ENCODE measurements around the gene BNIP5. TPM values are rescaled to one million over a fixed set of nuclear protein-coding genes. Genes with fewer than 3 reads are reported as not detected.

The BNIP5 gene
- total RNA-seq, 1 experiment from 2014 or later: not detected

- ChIA-PET CTCF (no interaction called here), POLR2A (ENCODE audit: low non-redundant PET) (no interaction called here)
- DNase-seq (ENCODE audit: low spot score): no peak
- Histone ChIP-seq H3K4me3 (ENCODE audit: low read depth, low read length, poor library complexity, severe bottlenecking) (no peak overlapping the region), H3K9me3 (ENCODE audit: low read depth, low read length, poor library complexity, severe bottlenecking) (no peaks in the 10 kb centered on the region), H3K27me3 (replicated peaks; ENCODE audit: insufficient read depth, low read depth, low read length, poor library complexity) (no peaks in the 10 kb centered on the region), H3K27ac (ENCODE audit: low read depth, low read length, poor library complexity, severe bottlenecking) (no peak overlapping the region), H3K4me1 (ENCODE audit: insufficient read depth, low read length, poor library complexity, severe bottlenecking) (no peaks in the 10 kb centered on the region), H3K36me3 (ENCODE audit: insufficient read depth, low read length, poor library complexity, severe bottlenecking) (no peaks in the 10 kb centered on the region)
- intact Hi-C loops (cut with micrococcal nuclease; ENCODE audit: unreplicated experiment): no loop called here
- BruUV-seq (replicated peaks): no TSS peak
- no peak for TF ChIP-seq CTCF (conservative IDR thresholded peaks at IDR 0.05; ENCODE audit: low read depth, low read length)
- TF ChIP-seq EZH2 (IDR thresholded peaks at IDR 0.05; ENCODE audit: borderline replicate concordance, low read depth, low read length, poor library complexity, severe bottlenecking): no peak
Measured at GRCh38 chr6:36312854-36313648, 23.6 kb downstream of the BNIP5 start.

- no peaks in the 10 kb centered on the region for H3K27me3 ChIP-seq (replicated peaks; ENCODE audit: insufficient read depth, low read depth, low read length, poor library complexity)
- CTCF ChIA-PET: no interaction called here
Measured at GRCh38 chr6:36309900-36310299, 26.8 kb downstream of the BNIP5 start.

GRCh38 chr6:36309203-36309602 is 27.5 kb downstream of the BNIP5 start:
- intact Hi-C loops (cut with micrococcal nuclease; ENCODE audit: unreplicated experiment): no loop called here
- Histone ChIP-seq H3K36me3 (ENCODE audit: insufficient read depth, low read length, poor library complexity, severe bottlenecking) (no peaks in the 10 kb centered on the region), H3K4me3 (ENCODE audit: low read depth, low read length, poor library complexity, severe bottlenecking) (no peak overlapping the region), H3K27ac (ENCODE audit: low read depth, low read length, poor library complexity, severe bottlenecking) (no peak overlapping the region), H3K9me3 (ENCODE audit: low read depth, low read length, poor library complexity, severe bottlenecking) (no peaks in the 10 kb centered on the region), H3K4me1 (ENCODE audit: insufficient read depth, low read length, poor library complexity, severe bottlenecking) (no peaks in the 10 kb centered on the region), H3K27me3 (replicated peaks; ENCODE audit: insufficient read depth, low read depth, low read length, poor library complexity) (no peaks in the 10 kb centered on the region)
- ChIA-PET POLR2A (ENCODE audit: low non-redundant PET) (no interaction called here), CTCF (no interaction called here)
- no peak for DNase-seq (ENCODE audit: low spot score)
- BruUV-seq (replicated peaks): no TSS peak
- TF ChIP-seq EZH2 (IDR thresholded peaks at IDR 0.05; ENCODE audit: borderline replicate concordance, low read depth, low read length, poor library complexity, severe bottlenecking) (no peak), CTCF (conservative IDR thresholded peaks at IDR 0.05; ENCODE audit: low read depth, low read length) (no peak)

More at GRCh38 chr6:36309900-36310299, 26.8 kb downstream of the BNIP5 start:
- DNase-seq (ENCODE audit: low spot score): no peak
- intact Hi-C loops (cut with micrococcal nuclease; ENCODE audit: unreplicated experiment): no loop called here
- TF ChIP-seq CTCF (conservative IDR thresholded peaks at IDR 0.05; ENCODE audit: low read depth, low read length): no peak
- no peak for TF ChIP-seq EZH2 (IDR thresholded peaks at IDR 0.05; ENCODE audit: borderline replicate concordance, low read depth, low read length, poor library complexity, severe bottlenecking)
- Histone ChIP-seq H3K27ac (ENCODE audit: low read depth, low read length, poor library complexity, severe bottlenecking) (no peak overlapping the region), H3K36me3 (ENCODE audit: insufficient read depth, low read length, poor library complexity, severe bottlenecking) (no peaks in the 10 kb centered on the region), H3K9me3 (ENCODE audit: low read depth, low read length, poor library complexity, severe bottlenecking) (no peaks in the 10 kb centered on the region), H3K4me1 (ENCODE audit: insufficient read depth, low read length, poor library complexity, severe bottlenecking) (no peaks in the 10 kb centered on the region), H3K4me3 (ENCODE audit: low read depth, low read length, poor library complexity, severe bottlenecking) (no peak overlapping the region)
- POLR2A ChIA-PET (ENCODE audit: low non-redundant PET): no interaction called here
- BruUV-seq (replicated peaks): no TSS peak
